Measurements from ENCODE around the gene LRP1B.

DNA sequence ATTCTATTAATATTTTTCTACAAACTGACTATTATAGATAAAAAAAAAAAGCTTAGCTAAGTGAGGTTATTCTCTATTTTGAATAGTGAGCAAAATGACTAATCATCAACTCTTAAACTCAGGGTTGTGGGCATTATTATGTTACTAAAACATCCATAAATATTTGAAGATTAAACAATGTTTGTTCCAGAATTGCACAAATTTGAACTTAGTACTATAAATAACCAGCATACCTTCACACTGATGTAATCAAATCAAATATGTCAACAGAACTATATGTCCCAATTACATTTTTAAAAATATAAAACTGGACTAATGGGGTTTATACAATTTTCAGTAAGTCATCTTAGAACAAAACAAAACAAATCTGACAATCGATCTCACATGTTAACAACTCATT lies 800.9 kb downstream of the LRP1B start:
- TF ChIP-seq POLR2AphosphoS5 (IDR thresholded peaks at IDR 0.05; ENCODE audit: low read depth, low read length) (no peak), FOXP2 (optimal IDR thresholded peaks at IDR 0.05; ENCODE audit: borderline replicate concordance, extremely low read depth, extremely low read length, insufficient read depth) (no peak)
- TF ChIP-seq, protein P1, sequence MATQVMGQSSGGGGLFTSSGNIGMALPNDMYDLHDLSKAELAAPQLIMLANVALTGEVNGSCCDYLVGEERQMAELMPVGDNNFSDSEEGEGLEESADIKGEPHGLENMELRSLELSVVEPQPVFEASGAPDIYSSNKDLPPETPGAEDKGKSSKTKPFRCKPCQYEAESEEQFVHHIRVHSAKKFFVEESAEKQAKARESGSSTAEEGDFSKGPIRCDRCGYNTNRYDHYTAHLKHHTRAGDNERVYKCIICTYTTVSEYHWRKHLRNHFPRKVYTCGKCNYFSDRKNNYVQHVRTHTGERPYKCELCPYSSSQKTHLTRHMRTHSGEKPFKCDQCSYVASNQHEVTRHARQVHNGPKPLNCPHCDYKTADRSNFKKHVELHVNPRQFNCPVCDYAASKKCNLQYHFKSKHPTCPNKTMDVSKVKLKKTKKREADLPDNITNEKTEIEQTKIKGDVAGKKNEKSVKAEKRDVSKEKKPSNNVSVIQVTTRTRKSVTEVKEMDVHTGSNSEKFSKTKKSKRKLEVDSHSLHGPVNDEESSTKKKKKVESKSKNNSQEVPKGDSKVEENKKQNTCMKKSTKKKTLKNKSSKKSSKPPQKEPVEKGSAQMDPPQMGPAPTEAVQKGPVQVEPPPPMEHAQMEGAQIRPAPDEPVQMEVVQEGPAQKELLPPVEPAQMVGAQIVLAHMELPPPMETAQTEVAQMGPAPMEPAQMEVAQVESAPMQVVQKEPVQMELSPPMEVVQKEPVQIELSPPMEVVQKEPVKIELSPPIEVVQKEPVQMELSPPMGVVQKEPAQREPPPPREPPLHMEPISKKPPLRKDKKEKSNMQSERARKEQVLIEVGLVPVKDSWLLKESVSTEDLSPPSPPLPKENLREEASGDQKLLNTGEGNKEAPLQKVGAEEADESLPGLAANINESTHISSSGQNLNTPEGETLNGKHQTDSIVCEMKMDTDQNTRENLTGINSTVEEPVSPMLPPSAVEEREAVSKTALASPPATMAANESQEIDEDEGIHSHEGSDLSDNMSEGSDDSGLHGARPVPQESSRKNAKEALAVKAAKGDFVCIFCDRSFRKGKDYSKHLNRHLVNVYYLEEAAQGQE (IDR thresholded peaks at IDR 0.05; ENCODE audit: insufficient read depth in 1 of 2, low read depth in 2 of 2, low read length in 2 of 2), result no peak

All from PFSK-1 (cell line).